UCSD-AML1 (cell line): ENCODE data around the gene ITPK1.
"Not testable (repeated sequence)": the region's sequence is repeated elsewhere in the genome, so short reads cannot be mapped to it uniquely, and the experiment has no call there.

ENCODE experiments used
- DNase-seq: peaks from one replicate; lab custom pipeline; 2025; ENCODE audit not compliant: unreplicated experiment; lab: John Stamatoyannopoulos, UW

Gene ITPK1

DNA sequence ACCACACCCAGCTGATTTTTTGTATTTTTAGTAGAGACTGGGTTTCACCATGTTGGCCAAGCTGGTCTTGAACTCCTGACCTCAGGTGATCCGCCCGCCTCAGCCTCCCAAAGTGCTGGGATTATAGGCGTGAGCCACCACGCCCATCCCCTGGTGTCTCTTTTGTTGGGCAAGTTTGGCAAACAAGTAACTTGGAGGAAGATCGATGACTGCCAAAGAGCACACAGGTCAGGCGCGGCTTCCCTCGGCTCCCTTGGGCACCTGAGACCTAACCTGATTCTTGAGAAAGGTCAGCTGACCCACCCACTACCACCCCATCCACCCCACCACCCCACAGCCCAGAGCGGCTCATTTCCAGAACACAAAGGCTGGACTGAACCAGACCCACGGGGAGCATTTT, 9.9 kb downstream of the ITPK1 start:
- not testable (repeated sequence) for DNase-seq

DNA sequence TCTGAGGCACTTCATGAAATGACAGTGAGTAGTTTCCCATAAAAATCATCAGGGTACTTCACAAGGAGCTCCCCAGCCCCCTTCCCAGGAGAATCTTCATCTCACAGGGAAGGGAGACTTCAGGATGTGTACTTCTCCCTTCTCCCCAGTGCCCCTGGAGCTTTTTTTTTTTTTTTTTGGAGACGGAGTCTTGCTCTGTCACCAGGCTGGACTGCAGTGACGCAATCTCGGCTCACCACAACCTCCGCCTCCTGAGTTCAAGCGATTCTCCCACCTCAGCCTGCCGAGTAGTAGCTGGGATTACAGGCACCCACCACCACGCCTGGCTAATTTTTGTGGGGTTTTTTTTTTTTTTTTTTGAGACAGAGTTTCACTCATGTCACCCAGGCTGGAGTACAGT, 10.4 kb downstream of the ITPK1 start:
- peak; percentile 38 for DNase-seq

DNA sequence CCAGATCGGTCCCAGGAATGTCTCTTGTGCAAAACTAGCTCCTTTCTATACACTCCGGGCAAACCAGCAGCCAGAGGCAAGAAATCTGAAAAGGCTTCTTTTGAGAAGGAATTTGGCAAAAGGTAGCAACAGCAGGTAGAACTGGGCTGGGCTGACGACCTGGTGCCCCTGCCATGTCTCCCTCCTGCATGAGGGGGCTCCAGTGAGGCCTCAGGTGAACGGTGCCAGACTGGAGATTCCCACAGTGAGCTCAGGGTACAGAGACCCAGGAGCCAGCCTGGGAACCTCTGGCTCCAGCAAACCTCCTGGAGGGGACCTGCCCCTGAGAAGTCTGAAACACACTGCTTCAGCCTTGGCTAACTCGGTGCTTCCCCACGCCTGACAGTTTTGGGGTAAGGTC, 10.8 kb downstream of the ITPK1 start:
- no peak for DNase-seq

DNA sequence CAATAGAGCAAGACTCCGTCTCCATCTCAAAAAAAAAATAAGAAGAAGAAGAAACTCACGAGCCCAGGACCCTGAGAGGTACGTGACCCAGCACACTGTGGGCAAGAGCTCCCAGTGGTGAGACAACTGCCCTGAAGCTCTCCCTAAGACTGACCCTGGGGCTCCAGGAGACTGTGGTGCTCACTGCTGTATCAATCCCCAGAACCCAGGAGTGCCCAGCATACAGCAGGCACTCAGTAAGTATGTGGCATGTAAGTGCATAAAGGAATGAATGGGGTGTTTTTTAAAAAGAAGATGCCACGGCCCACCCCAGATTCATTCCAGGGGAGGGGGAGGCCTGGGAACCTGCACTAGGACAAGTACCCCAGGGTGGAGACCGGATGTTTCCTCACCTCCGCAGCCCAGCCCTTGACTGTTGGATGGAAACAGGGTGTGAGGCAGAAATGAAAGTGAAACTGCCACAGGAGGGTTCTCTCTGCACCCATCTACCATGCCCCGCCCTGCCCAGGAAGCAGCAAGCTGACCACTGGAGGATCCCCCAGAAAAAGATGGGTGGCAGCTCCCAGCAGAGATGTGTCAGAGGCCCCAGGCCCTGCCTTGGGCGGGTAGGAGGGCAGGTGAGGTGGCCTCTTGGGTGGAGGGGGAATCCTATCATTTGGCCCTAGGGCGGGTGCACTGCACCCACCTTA, 12.2 kb downstream of the ITPK1 start:
- DNase-seq: peak; percentile 55

DNA sequence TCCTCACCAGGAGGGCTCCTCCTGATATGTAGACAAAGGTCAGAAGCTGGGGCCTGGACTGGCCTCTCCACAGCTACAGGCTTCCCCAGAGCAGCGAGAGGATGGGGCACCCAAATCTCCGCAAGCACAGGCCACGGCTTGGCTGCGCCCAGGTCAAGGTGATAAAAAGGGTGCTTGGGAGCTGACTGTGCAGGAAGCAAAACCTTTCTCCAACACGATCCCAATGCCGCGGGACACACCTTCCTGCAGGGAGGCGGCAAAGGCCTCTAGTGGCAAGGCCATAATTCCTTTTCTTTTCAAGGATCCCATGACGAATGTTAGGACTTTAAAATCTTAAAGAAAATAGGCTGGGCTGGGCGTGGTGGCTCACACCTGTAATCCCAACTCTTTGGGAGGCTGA, 13.6 kb downstream of the ITPK1 start:
- DNase-seq: no peak

DNA sequence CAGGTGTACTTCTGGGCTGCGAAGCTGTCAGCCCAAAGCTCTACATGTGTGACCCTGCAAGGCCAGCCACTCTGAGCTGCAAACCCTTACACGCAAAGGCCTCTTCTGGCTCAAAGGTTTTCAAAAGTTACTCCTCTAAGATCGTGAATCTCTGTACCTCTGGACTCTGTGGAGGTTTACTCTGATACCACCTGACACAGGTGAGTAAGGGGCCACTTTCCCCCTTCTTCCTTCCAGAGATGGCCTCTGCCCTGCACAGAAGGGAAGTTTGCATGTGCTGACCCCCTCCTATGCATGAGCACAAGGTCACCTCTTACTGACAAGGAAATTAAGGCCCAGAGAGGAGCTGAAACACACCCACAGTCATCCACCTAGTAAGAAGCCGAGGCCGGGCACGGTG, 14.5 kb downstream of the ITPK1 start:
- DNase-seq: no peak

DNA sequence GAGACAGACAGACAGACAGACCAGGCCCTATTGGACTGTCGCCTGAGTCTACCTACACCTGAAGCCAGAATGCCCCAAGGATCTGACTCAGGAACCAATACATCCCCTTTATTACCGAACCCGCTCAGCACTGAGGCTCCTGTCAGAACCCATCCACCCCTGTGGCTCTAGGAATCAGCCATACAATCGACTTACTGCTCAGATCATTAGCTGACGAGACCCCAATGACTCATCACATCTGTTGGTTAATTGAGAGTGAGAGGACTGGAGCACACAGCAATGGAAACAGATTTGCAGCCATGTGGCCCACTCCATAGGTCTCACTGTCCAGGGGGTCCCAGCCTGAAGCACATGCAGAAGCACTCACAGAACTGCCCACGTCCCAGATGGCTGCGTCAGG, 15.2 kb downstream of the ITPK1 start:
- no peak for DNase-seq

DNA sequence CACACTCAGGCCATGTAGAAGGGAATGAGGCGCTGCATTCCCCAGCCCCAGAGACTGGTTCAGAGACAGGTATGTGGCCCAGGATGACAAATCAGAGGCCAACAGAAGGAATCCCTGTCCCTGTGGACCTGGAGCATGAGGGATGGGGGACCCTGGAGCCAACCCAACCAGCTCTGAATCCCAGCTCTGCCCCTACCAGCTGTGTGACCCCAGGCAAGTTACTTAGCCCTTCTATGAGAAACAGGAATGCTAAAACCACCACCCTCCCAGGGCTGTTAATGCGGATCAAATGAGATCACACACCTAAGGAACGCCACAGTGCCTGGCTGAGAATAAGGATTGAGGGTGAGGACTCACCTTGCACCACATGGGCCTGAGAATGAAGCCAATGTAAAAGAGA, 15.6 kb downstream of the ITPK1 start:
- no peak for DNase-seq

DNA sequence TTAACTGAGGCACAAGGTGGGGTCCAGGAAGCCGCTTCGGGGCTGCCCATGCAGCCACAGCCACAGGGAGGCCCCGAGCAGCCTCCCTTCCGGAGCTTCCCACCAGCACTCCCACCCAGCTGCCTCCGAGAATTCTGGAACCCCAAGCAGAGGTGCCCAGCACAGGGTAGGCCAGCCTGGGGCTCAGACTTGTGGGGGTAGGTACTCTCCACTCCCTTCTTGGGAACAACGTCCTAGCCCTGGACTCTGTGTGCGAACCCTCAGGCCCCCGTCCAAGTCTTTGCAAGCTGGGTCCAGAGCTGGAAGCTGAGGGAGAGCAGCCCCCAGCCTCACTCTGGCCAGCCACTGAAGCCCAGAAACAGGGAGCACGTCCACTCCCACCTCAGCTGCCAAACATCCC, 16.1 kb downstream of the ITPK1 start:
- DNase-seq: no peak

DNA sequence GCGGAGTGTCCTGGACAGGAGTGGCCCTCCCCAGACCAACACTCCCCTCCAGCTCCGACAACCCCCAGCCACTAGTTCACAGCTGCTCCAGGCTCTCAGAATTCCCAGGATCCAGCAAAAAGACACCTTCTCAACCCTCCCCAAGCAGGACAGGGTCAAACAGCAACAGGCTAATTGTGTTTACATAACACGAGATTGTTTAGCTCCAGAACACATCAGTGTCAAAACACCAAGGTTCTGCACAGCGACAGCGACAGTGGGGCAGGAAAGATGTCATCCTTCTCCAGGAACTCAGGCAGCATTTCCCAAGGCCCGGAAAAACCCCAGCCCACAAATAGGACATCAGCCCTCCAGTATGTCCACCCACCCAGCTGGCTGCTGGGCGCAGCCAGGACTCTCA, 16.5 kb downstream of the ITPK1 start:
- DNase-seq: no peak

DNA sequence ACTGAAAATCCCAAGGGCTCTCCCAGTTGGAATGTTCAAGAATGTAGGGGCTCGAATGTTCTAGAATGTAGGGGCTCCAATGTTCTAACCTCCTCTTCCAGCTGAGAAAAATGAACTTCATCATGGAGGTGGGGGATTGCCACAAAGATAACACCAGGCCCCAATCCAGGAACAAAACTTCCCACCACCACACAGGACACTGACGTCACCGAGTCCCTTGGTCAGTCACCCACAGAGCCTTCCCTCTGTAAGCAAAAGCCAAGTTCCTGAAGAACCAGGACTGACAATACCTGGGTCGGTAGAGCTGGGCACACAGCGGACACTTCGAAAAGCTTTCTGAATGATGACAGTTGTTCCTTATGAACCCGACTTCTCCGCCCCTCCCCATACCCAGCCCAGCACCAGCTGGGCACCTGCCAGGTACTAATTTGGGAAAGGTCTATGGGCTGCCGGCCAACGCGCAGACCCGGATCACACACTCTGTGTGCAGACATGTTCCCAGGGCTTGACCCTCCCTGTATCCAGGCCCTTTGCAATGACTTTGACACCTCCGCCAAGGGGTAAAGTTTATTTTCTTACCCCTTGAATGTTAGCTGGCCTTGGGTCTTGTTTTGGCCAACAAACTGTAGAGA, 18.9 kb downstream of the ITPK1 start:
- DNase-seq: no peak

DNA sequence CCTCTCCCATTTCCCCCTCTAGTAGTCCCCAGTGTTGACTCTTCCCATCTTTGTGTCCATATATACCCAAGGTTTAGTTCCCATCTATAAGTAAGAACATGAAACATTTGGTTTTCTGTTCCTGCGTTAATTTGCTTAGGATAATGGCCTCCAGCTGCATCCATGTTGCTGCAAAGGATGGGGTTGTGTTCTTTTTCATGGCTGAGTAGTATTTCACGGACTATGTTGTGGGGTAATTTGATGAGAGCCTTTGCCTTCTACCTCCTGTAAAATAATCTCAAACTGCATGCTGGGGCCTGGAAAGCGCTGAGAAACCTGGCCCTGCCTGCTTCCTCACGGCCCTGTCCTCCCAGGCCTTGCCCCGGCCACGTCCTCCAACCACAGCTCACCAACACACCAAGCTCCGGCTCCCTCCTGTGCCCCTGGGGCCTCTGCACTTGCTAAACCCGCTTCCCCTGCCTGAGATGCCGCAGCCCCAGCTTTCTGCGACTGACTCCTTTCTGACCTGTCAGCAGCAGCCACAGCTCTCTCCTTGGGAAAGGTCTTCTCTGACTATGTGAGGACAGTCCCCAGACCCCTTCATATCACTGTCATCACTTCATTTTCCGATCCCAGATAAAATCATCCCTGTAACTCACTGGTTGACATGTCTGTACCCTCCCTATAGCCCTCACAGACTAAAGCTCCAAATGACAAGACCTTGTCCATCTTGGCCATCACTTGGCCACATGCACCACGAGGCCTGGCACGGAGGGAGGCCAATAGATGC, 19.8 kb downstream of the ITPK1 start:
- DNase-seq: no peak

DNA sequence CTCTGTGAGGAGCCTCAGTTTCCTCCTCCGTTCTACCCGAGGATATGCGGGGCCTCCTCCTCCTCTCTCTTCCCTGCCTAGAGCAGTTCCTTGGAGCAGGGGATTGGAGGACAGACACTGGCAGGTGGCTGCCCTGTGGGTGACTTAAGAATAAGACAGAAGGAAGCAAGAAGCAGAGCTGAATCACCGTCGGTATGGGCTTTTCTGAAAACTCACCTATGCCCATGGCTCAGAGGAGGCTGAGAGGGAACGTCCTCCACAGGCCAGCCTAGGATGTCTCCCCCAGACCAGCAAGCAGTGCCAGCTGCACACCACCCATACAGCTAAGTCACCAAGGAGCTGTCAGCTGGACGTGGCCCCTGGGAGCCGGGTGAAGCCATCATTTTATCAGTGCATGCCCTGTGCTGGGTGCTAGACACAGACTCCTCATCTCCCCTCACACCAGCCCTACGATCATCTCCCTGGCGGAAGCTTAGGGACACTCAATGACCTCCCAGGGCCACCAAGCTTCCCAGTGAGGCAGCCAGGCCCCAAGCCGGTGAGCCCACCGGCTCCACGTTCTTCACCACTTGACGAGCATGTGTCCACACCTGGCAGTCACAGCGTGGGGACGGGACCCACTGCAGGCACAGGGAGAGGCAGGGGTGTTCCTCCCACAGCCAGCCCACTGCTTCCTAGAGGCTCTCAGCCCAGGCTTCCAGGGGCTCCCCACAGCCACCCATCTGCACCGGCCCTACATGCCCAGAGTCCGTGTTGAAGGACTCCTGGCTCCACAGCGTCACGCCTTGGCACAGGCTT, 21.4 kb downstream of the ITPK1 start:
- no peak for DNase-seq

DNA sequence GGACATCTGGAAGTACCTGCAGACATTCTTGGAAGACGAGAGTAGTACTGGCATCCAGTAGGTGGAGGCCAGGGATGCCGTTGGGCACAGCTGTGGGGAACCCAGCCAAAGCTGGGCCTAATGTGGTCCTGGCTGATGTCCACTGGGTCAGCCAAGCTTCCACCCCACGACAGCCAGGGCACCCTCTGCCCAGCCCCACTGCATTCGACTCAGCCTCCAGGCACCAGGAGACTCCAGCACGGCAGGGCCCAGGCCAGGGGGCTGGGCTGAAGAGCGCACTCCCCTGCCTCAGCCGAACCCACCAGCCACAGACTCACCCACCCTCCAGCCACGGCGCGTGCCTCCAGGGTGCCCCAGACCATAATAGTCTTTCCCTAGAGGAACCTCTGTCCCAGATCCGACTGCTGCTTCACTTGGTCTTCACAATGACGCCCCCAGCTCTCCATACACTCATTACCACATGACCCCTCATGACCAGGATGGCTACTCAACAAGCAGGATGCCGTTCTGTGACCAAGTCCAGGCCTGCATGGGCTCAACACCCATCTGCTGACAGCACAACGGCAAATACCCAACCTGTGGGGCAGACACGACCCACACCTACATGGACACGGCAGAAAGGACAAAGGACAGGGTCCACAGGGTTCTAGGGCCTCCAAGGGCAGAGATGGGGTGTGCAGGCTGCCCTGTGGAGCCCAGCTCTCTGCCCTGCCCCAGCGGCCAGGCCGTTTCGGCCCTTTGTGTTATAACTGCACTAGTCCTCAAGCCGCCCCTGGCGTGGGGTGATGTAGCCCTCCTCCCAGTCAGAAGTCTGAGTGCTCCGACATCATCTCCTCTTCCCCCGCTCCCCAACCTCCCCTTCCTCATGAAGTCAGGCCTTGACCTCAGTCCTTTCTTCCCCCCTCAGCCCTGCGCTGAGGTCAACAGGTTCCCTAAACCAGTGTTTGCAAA, 22.8 kb downstream of the ITPK1 start:
- no peak for DNase-seq

DNA sequence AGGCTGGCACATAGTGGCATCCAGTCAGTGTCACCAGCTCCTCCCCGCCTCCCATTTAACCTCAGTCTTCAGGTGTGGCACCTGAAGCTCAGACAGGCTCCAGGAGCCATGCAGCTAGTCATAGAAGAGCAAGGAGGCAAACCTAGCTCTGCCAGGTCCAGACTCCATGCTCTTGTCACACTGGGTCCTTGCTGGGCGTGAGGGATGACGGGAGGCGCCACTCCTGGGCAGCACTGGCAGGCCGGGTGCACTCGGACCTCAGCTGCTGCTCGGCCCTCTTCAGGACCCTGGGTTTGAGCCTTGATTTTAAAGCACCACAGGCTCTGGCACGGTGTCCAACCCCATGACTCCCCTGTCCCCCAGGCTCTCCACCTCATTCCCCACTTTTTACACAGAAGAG, 24.1 kb downstream of the ITPK1 start:
- DNase-seq: no peak

DNA sequence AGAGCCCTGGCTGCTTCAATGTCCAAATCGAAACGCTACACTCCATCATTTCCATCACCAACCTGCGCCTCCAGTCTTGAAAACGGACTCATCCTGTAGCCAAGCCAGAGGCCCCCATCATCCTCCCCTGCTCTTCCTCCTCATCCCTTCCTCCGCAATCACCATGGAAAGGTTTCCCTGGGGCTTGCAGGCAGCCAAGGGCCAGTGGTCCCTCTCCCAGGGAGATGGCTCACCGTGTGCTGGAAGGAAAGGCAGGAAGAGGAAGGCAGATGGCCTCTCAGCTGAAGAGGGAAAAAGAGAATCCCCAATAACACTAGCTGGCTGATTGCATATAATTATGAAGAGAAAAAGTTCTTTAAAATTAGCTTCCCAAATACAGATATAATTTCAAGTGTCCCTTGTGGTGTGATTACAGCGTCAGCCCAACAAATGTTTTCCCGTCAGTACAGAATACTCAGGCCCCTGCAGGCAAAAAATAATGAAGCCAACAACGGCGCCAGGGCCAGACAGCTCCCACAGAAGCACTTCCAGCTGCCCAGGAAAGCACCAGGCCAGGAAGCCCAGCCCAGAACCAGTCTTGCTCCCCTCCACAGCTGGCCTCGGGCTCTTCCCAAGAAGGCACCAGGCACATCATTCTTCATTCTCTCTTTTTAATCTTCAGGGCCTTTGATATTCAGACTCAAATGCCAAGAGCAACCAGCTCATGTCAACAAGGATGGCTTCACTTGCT, 24.7 kb downstream of the ITPK1 start:
- no peak for DNase-seq

DNA sequence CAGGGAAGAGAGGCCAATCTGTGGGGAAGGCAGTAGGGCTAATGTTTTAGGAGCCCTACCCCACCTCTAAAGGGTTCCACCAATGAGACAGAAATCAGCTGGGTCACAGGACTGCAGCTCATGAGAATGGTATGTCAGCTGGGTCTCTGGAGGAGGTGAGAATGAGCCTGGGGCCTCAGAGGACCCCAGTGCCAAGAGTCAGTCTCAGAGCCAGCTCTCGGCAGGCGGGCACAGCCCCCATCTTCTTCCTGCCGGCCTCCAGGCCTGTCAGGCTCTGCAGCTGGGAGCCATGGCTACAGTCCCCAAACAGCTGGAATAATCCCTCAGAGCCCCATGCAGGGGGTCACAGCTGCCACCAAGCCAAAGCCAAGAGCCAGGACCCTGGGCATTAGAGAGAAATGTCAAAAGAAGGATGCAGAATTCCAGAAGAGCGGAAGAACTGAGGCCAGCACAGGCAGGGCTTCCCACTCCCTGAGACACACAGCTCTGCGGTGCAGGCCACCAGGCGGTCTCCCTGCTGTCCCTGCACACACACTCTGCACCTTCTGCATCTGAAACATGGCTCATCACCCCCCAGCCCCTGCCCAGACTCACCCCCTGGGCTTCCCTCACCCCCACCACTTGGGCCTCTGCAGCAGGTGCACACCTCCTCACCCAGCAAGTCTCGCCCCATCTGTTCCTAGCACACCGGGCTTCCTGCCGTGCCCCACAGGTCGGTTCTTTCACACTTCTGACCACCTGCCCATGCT, 26.0 kb downstream of the ITPK1 start:
- no peak for DNase-seq

DNA sequence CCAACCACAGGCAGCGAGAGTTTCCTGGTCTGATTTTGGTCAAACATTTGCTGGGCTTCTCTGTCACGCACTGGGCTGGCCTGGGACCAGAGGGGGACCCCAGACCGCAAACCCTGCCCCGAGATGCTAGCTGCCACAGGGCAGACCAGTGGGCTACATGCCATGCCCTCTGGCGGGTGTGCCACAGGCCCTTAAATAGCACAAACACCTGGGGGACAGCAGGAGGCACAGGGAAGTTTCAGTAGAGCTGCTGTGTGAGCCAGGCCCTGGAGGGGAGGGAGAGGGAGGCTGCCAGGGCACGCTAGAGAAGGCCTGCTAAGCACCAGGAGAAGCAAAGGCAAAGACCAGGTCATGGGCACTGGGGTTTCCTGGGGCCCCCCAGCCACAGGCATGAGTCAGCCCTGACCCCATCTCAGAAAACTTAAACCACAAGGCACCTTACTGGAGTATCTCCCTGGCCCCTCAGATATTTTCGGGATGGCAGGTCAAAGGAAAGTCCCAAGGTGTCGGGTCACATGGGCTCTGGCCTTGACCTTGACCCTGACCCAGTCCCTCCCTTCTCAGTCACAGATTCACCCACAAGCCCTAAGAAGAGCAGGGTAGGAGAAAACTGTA, 29.2 kb downstream of the ITPK1 start:
- no peak for DNase-seq

DNA sequence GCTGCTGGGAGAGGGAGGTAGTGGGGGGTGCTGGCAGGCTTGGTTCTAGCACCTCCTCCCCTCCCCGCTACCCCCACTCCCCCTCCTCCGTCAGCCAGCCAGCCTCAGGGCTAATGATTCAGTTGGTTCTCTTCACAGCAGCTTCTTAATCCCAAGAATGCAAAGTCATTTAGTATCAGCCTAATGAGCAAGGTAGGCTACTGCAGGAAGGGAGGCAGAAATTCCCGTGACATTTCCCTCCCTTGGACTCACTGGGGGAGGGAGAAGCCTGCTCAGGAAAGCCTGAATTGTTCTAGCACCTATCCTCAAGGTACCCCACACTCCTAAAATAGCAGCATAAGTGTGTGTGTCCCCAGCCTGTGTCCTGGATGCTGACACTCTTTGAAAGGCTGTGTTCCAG, 29.8 kb downstream of the ITPK1 start:
- DNase-seq: no peak
